Liver (tissue), 9 donors: Measurements from ENCODE around the gene ANG. TPM values are rescaled to one million over a fixed set of nuclear protein-coding genes. Genes with fewer than 3 reads are reported as not detected.
A peak's percentile ranks its signal among the peaks of the same experiment; 100 is the strongest.
"Not testable (repeated sequence)": the region's sequence is repeated elsewhere in the genome, so short reads cannot be mapped to it uniquely, and the experiment has no call there.

Source experiments
- DNase-seq: peaks from one replicate; pipeline ENCODE4 v3.0.0-alpha.2; 2017; ENCODE audit warnings: low spot score
- H3K27ac ChIP-seq, 2 donors: one replicate each; pipeline ENCODE4 v1.7.0; 2013; ENCODE audit warnings: inconsistent platforms in 2 of 2, low read length in 2 of 2, control low read depth in 1 of 2, low read depth in 1 of 2, mild to moderate bottlenecking in 1 of 2
- H3K27me3 ChIP-seq, 4 donors: one replicate each; pipeline versions ENCODE4 v1.6.1 to v1.7.0; 2013; ENCODE audit warnings: low read length in 3 of 4, inconsistent platforms in 1 of 4, mild to moderate bottlenecking in 1 of 4, moderate library complexity in 1 of 4; ENCODE audit not compliant: control insufficient read depth in 4 of 4, insufficient read depth in 4 of 4
- H3K36me3 ChIP-seq, 4 donors: one replicate each; pipeline versions ENCODE4 v1.6.1 to v1.7.0; 2013; ENCODE audit warnings: low read length in 3 of 4, mild to moderate bottlenecking in 3 of 4, low read depth in 1 of 4, moderate library complexity in 1 of 4; ENCODE audit not compliant: control insufficient read depth in 4 of 4, insufficient read depth in 3 of 4
- H3K4me1 ChIP-seq, 4 donors: one replicate each; pipeline versions ENCODE4 v1.6.1 to v1.7.0; 2013; ENCODE audit warnings: low read length in 3 of 4, mild to moderate bottlenecking in 3 of 4, moderate library complexity in 1 of 4; ENCODE audit not compliant: control insufficient read depth in 4 of 4, insufficient read depth in 4 of 4
- H3K4me3 ChIP-seq, 3 donors: one replicate each; pipeline versions ENCODE4 v1.6.1 to v1.7.0; 2013; ENCODE audit warnings: low read length in 3 of 3, control low read depth in 1 of 3, low read depth in 1 of 3, mild to moderate bottlenecking in 1 of 3
- H3K9ac ChIP-seq, 2 donors: one replicate each; pipeline ENCODE4 v1.7.0; 2013; ENCODE audit warnings: low read length in 2 of 2, mild to moderate bottlenecking in 2 of 2, moderate library complexity in 2 of 2, control low read depth in 1 of 2, low read depth in 1 of 2
- H3K9me3 ChIP-seq, 4 donors: one replicate each; pipeline versions ENCODE4 v1.6.1 to v1.7.0; 2013; ENCODE audit warnings: low read length in 3 of 4; ENCODE audit not compliant: control insufficient read depth in 4 of 4
- EGR1 ChIP-seq, 2 donors: IDR thresholded peaks; 2 replicates each; pipeline ENCODE4 v1.6.1; 2016 to 2018; ENCODE audit warnings: antibody characterized with exemption in 2 of 2, low read depth in 2 of 2
- FOXA1 ChIP-seq: IDR thresholded peaks from 2 replicates; pipeline ENCODE4 v1.6.1; 2016; ENCODE audit warnings: antibody characterized with exemption
- HNF4A ChIP-seq, 2 donors: conservative IDR thresholded peaks; 2 replicates each; pipeline ENCODE4 v1.6.1; 2016; ENCODE audit warnings: antibody characterized with exemption in 2 of 2, mild to moderate bottlenecking in 2 of 2
- HNF4G ChIP-seq: IDR thresholded peaks from 2 replicates; pipeline ENCODE4 v1.6.1; 2016; ENCODE audit warnings: antibody characterized with exemption
- RAD21 ChIP-seq, 2 donors: IDR thresholded peaks; 2 replicates each; pipeline ENCODE4 v1.6.1; 2016; ENCODE audit warnings: antibody characterized with exemption in 2 of 2, mild to moderate bottlenecking in 2 of 2
- RXRA ChIP-seq, 2 donors: IDR thresholded peaks; 2 replicates each; pipeline ENCODE4 v1.6.1; 2017 to 2018; ENCODE audit warnings: antibody characterized with exemption in 2 of 2, mild to moderate bottlenecking in 1 of 2
- SP1 ChIP-seq: IDR thresholded peaks from 2 replicates; pipeline ENCODE4 v1.6.1; 2018; ENCODE audit warnings: antibody characterized with exemption, mild to moderate bottlenecking
- WGBS: extraction: QIAGEN DNeasy Blood & Tissue Kit; methylation state at CpG from one replicate; pipeline ENCODE4 v1.1.7; 2013; 5-methylcytosine and 5-hydroxymethylcytosine counted together
- polyA plus RNA-seq, 2 donors: library from polyadenylated mRNA; stranded (reverse) in 1 of 2; unstranded in 1 of 2; fragments of 200-250 nt in 1 of 2; fragments of >200 nt in 1 of 2; fragmentation: Nextera tagmentation in 1 of 2; extraction: Ambion mirVana in 1 of 2; gene quantifications; one replicate each; pipeline versions ENCODE4 v1.2.1 to v1.2.3, GENCODE V29; 2013 to 2015
- total RNA-seq, 2 donors: library from RNA; depleted of rRNA; stranded (reverse); fragments of >200 nt; gene quantifications; one replicate each; pipeline ENCODE4 v1.2.3, GENCODE V29; 2014
- TF ChIP-seq, protein P1 (sequence below): fragments of 150-350 bp; IDR thresholded peaks from 2 replicates; pipeline ENCODE4 v1.5.1; 2017; ENCODE audit warnings: improper control_type of control experiment, low read depth, low read length; ENCODE audit not compliant: missing input control
- TF ChIP-seq, protein P2 (sequence below): IDR thresholded peaks from 2 replicates; pipeline ENCODE4 v1.6.1; 2016; ENCODE audit warnings: antibody characterized with exemption
- TF ChIP-seq, protein P3 (sequence below): IDR thresholded peaks from 2 replicates; pipeline ENCODE4 v1.6.1; 2016; ENCODE audit warnings: antibody characterized with exemption
- donor health status: healthy.
- donor health status: healthy.
- donor health status: healthy.
- donor health status: healthy.
- donor health status: healthy.

The ANG gene
- total and polyA plus RNA-seq, 4 donors, result 153 to 2,524 (median 1,379) TPM

DNA sequence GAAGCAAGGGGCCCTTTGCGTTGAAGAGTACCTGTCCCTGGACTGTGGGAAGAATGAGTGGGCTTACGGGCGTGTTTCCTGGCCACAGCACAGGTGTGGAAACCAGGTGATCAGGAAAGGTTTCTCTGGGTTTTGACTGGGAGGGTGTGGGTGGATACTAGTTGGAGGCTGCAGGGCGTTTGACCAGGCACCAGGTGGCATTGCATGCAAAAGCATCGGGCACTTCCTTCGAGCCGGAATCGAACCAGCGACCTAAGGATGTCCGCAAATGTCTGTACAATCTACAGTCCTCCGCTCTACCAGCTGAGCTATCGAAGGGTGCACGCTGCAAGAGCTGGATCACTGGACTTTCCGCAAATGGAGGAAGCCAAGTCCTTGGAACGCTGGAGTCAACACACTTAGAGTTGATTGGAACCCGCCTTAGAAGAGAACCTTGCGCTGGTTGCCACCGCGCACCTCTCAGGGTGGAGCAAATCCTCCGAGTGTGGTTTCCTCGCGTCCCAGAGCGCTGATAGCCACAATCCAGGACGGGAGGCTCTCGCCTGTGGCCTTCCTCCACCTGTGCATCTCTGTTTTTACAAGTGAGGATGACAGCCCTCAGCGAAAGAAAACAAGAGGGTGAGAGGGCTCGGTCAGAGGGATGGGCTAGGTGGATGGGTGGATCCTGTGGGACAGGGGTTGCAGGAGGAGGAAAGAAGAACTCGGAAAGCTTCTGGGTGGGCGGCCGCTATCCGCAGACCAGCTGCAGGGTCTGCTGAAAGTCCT is 25.4 kb upstream of the ANG start:
- Histone ChIP-seq H3K27me3 (no peaks in the 10 kb centered on the region), H3K9ac (no peak overlapping the region)
- WGBS, result 12% methylated on average over 31 of the region's 31 CpGs

DNA sequence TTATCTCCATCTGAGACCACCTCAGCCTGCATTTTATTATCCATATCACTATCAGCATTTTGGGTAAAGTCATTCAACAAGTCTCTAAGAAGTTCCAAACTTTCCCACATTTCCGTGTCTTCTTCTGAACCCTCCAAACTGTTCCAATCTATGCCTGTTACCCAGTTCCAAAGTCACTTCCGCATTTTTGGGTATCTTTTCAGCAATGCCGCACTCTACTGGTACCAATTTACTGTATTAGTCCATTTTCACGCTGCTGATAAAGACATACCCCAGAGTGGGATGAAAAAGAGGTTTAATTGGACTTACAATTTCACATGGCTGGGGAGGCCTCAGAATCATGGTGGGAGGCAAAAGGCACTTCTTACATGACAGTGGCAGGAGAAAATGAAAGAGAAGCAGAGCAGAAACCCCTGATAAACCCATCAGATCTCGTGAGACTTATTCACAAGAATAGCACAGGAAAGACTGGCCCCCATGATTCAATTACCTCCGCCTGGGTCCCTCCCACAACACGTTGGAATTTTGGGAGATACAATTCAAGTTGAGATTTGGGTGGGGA is 22.1 kb upstream of the ANG start:
- H3K4me3 ChIP-seq, H3K27ac ChIP-seq, H3K9ac ChIP-seq, DNase-seq, H3K4me1 ChIP-seq, H3K9me3 ChIP-seq, H3K36me3 ChIP-seq, H3K27me3 ChIP-seq: not testable (repeated sequence)
- WGBS, result 89% methylated on average over 7 of the region's 7 CpGs

More for the DNA sequence above, 25.4 kb upstream of the ANG start:
- H3K4me1 ChIP-seq, result peaks cover 0 to 8% (median 4%) of the 10 kb centered on the region in 4 donors
- peak; percentile 53 for DNase-seq
- TF ChIP-seq HNF4G (no peak), SP1 (no peak), RXRA (IDR thresholded peaks at IDR 0.05) (peak in 1 of 2 donors; percentile 26), RAD21 (IDR thresholded peaks at IDR 0.05) (peak; percentile 87 to 92), HNF4A (conservative IDR thresholded peaks at IDR 0.05) (peak; percentile 8 to 15)
- TF ChIP-seq, protein P1, sequence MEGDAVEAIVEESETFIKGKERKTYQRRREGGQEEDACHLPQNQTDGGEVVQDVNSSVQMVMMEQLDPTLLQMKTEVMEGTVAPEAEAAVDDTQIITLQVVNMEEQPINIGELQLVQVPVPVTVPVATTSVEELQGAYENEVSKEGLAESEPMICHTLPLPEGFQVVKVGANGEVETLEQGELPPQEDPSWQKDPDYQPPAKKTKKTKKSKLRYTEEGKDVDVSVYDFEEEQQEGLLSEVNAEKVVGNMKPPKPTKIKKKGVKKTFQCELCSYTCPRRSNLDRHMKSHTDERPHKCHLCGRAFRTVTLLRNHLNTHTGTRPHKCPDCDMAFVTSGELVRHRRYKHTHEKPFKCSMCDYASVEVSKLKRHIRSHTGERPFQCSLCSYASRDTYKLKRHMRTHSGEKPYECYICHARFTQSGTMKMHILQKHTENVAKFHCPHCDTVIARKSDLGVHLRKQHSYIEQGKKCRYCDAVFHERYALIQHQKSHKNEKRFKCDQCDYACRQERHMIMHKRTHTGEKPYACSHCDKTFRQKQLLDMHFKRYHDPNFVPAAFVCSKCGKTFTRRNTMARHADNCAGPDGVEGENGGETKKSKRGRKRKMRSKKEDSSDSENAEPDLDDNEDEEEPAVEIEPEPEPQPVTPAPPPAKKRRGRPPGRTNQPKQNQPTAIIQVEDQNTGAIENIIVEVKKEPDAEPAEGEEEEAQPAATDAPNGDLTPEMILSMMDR, result peak; percentile 85
- TF ChIP-seq, protein P2, sequence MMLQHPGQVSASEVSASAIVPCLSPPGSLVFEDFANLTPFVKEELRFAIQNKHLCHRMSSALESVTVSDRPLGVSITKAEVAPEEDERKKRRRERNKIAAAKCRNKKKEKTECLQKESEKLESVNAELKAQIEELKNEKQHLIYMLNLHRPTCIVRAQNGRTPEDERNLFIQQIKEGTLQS, result peak; percentile 93
- H3K27ac ChIP-seq, result no peak overlapping the region
- no peaks in the 10 kb centered on the region for H3K9me3 ChIP-seq
- no peak overlapping the region for H3K4me3 ChIP-seq
- H3K36me3 ChIP-seq, result no peaks in the 10 kb centered on the region

DNA sequence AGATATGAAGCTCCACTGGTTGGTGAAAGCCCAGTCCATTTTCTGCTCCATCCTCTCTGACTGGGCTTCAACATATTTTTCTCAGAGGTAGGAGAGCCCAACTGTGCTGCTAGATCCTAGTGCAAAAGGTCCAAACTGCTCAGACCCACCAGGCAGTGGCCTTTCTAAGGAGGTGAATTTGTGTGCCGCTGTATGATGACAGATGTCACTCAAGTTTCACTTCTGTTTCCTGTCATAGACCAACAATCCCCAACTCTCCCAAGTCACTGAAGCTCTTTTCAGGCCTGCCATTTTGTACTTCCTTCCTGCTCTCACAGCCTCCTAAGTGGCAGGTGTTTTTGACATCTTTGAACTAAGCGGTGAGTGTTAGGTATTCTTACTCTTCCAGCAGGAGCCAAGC is 20.6 kb upstream of the ANG start:
- Histone ChIP-seq H3K9ac (no peak overlapping the region), H3K27me3 (no peaks in the 10 kb centered on the region), H3K9me3 (no peaks in the 10 kb centered on the region), H3K36me3 (no peaks in the 10 kb centered on the region), H3K27ac (no peak overlapping the region), H3K4me1 (peaks cover 0 to 8% (median 4%) of the 10 kb centered on the region in 4 donors), H3K4me3 (no peak overlapping the region)
- DNase-seq, result no peak
- TF ChIP-seq FOXA1 (no peak), EGR1 (IDR thresholded peaks at IDR 0.05; ENCODE audit: low read depth in 2 of 2) (no peak), SP1 (no peak)
- TF ChIP-seq, protein P3, sequence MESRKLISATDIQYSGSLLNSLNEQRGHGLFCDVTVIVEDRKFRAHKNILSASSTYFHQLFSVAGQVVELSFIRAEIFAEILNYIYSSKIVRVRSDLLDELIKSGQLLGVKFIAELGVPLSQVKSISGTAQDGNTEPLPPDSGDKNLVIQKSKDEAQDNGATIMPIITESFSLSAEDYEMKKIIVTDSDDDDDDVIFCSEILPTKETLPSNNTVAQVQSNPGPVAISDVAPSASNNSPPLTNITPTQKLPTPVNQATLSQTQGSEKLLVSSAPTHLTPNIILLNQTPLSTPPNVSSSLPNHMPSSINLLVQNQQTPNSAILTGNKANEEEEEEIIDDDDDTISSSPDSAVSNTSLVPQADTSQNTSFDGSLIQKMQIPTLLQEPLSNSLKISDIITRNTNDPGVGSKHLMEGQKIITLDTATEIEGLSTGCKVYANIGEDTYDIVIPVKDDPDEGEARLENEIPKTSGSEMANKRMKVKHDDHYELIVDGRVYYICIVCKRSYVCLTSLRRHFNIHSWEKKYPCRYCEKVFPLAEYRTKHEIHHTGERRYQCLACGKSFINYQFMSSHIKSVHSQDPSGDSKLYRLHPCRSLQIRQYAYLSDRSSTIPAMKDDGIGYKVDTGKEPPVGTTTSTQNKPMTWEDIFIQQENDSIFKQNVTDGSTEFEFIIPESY, result no peak
- 84% methylated on average over 2 of the region's 2 CpGs for WGBS
